H1 (cell line): ENCODE results near the gene PHF24. TPM values are rescaled to one million over a fixed set of nuclear protein-coding genes. Genes with fewer than 3 reads are reported as not detected.

Experiments used
- polyA plus RNA-seq, 7 experiments: library from polyadenylated mRNA; depleted of rRNA in 3 of 7; stranded (reverse) in 5 of 7; unstranded in 2 of 7; fragments of >200 nt in 5 of 7; fragments of 200-250 nt in 2 of 7; gene quantifications; 1 replicate in 5 of 7; 2 replicates in 1 of 7; 4 replicates in 1 of 7; pipeline versions ENCODE4 v1.2.1 to v1.2.3, GENCODE V29; 2011 to 2013; ENCODE audit warnings: missing spikeins in 2 of 7, mixed read lengths in 2 of 7
- total RNA-seq: library from RNA; stranded (reverse); fragmentation: NEBNext Ultra II Directional; extraction: Animal tissue kit (Norgen Biotek cat#: 25700); gene quantifications from 2 replicates; pipeline ENCODE4 v1.2.1, GENCODE V29; 2021

PHF24 gene
- total and polyA plus RNA-seq, 2 of the 8 experiments (the other 6 are each of a cell fraction or from before 2014, with no cell fraction given): 0.29 to 0.35 TPM

Other genes with a start within 250 kb of the PHF24 start
- not detected in 2 replicates for gene CCL21, start 248.1 kb upstream of the PHF24 start, total RNA-seq
- not detected in 2 replicates for gene CCL21, start 248.1 kb upstream of the PHF24 start, polyA plus RNA-seq (2011; rRNA removed)
- 34.1 and 38.0 TPM in 2 replicates for gene DNAJB5, start 31.5 kb downstream of the PHF24 start, total RNA-seq
- gene DNAJB5, start 31.5 kb downstream of the PHF24 start, polyA plus RNA-seq (2011; rRNA removed): 25.0 and 27.8 TPM in 2 replicates
- 375 and 379 TPM in 2 replicates for gene VCP, start 114.3 kb downstream of the PHF24 start, total RNA-seq
- 159 and 173 TPM in 2 replicates for gene VCP, start 114.3 kb downstream of the PHF24 start, polyA plus RNA-seq (2011; rRNA removed)
- 86.7 and 87.1 TPM in 2 replicates for gene FANCG, start 121.7 kb downstream of the PHF24 start, total RNA-seq
- gene FANCG, start 121.7 kb downstream of the PHF24 start, polyA plus RNA-seq (2011; rRNA removed): 66.6 and 75.2 TPM in 2 replicates
- gene PIGO, start 138.3 kb downstream of the PHF24 start, total RNA-seq: 20.3 and 20.5 TPM in 2 replicates
- 31.3 and 41.0 TPM in 2 replicates for gene PIGO, start 138.3 kb downstream of the PHF24 start, polyA plus RNA-seq (2011; rRNA removed)
- gene STOML2, start 144.8 kb downstream of the PHF24 start, total RNA-seq: 203 and 208 TPM in 2 replicates
- gene STOML2, start 144.8 kb downstream of the PHF24 start, polyA plus RNA-seq (2011; rRNA removed): 256 and 269 TPM in 2 replicates
- 6.4 and 6.9 TPM in 2 replicates for gene ATOSB, start 157.6 kb downstream of the PHF24 start, total RNA-seq
- gene ATOSB, start 157.6 kb downstream of the PHF24 start, polyA plus RNA-seq (2011; rRNA removed): 10.4 and 13.3 TPM in 2 replicates
- gene UNC13B, start 203.7 kb downstream of the PHF24 start, total RNA-seq: 46.5 and 51.7 TPM in 2 replicates
- gene UNC13B, start 203.7 kb downstream of the PHF24 start, polyA plus RNA-seq (2011; rRNA removed): 23.1 and 28.7 TPM in 2 replicates